NCI-H774 (cell line): ENCODE results near the gene STON2.
"Not testable (repeated sequence)": the region's sequence is repeated elsewhere in the genome, so short reads cannot be mapped to it uniquely, and the experiment has no call there.

Experiments
- DNase-seq: peaks from one replicate; lab custom pipeline; 2025; lab: John Stamatoyannopoulos, UW

The STON2 gene

GRCh38 chr14:81400202-81400678 is at the start of gene STON2:
Gene STON2 (minus strand): TSS chr14:81400324. CDS start chr14:81398382, 1,942 bp downstream.
- no peak for DNase-seq

- no peak for DNase-seq
Observed at GRCh38 chr14:81449576-81449975, 49.5 kb upstream of the STON2 start.

GRCh38 chr14:81449114-81449513 is 49.0 kb upstream of the STON2 start:
- DNase-seq = no peak

GRCh38 chr14:81447021-81447764 is 47.1 kb upstream of the STON2 start:
- no peak for DNase-seq

GRCh38 chr14:81446279-81447007 is 46.3 kb upstream of the STON2 start:
- no peak for DNase-seq

- DNase-seq = no peak
Observed at GRCh38 chr14:81441626-81442134, 41.6 kb upstream of the STON2 start.

- no peak for DNase-seq
Observed at GRCh38 chr14:81440041-81440440, 39.9 kb upstream of the STON2 start.

- no peak for DNase-seq
Observed at GRCh38 chr14:81437244-81437643, 37.1 kb upstream of the STON2 start.

- DNase-seq = peak; percentile 80
Observed at GRCh38 chr14:81436296-81437138, 36.4 kb upstream of the STON2 start.

- DNase-seq = peak; percentile 3
Observed at GRCh38 chr14:81435391-81436295, 35.5 kb upstream of the STON2 start.

GRCh38 chr14:81435048-81435390 is 34.9 kb upstream of the STON2 start:
- no peak for DNase-seq

- DNase-seq = no peak
Observed at GRCh38 chr14:81434230-81434629, 34.1 kb upstream of the STON2 start.

GRCh38 chr14:81433378-81433777 is 33.3 kb upstream of the STON2 start:
- no peak for DNase-seq

- DNase-seq = no peak
Observed at GRCh38 chr14:81432219-81432661, 32.1 kb upstream of the STON2 start.

GRCh38 chr14:81430235-81430634 is 30.1 kb upstream of the STON2 start:
- DNase-seq = no peak

GRCh38 chr14:81429749-81430148 is 29.6 kb upstream of the STON2 start:
- DNase-seq = not testable (repeated sequence)

- no peak for DNase-seq
Observed at GRCh38 chr14:81429028-81429427, 28.9 kb upstream of the STON2 start.

- DNase-seq = no peak
Observed at GRCh38 chr14:81427348-81428058, 27.4 kb upstream of the STON2 start.

- DNase-seq = no peak
Observed at GRCh38 chr14:81423504-81423903, 23.4 kb upstream of the STON2 start.

- no peak for DNase-seq
Observed at GRCh38 chr14:81418057-81418790, 18.1 kb upstream of the STON2 start.
